GM18519 (cell line): ENCODE measurements around the gene GNB1.

Experiments
- ATAC-seq: cut with Tn5 transposase; IDR thresholded peaks from one replicate; pipeline ENCODE4 v1.9.1; 2021; ENCODE audit warnings: mild to moderate bottlenecking, moderate library complexity; ENCODE audit not compliant: unreplicated experiment, low FRiP score

Gene GNB1

DNA sequence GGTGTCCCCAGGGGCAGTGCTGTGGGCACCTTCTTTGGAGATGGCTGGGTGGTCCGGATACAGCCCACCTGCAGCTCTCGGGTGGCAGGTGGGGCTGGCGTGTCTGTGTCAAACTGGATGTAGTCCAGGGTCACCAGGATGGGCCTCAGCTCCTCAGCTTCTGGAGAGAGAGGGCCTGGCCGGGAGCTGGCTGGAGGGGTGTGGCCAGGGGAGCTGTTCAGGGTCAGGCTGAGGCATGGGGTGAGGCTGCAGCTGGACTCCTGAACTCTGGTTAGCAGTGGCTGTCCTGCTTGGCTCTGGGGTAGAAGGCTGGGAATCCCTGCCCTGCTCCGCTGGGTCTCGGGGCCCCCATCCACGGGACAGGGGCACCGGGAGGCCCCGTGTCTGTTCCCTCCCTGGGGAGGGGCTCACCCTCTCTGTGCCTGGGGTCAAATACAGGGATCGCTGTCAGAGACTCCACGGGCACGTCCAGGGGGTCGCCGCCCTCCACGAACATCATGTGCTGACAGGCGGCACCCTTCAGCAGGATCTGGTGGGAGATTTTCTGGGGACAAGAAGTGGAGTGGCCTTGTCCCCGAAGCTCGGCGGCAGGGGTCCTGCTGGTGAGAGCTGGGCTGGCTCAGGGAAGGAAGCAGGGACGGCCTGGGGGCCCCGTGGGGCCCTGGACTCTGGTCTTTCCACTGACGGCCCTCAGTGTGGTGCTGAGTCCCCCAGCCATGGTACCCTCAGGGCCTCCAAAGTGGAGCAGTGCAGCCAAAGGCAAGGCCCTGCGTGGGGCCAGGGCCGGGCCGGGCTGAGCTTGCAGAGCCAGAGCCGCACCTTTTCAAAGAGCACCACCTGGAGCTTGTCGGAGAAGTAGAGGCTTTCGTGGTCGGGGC, 32.3 kb upstream of the GNB1 start:
- no peak for ATAC-seq

- no peak for ATAC-seq
These were observed 31.7 kb upstream of the GNB1 start for GRCh38 chr1:1922702-1922955.

DNA sequence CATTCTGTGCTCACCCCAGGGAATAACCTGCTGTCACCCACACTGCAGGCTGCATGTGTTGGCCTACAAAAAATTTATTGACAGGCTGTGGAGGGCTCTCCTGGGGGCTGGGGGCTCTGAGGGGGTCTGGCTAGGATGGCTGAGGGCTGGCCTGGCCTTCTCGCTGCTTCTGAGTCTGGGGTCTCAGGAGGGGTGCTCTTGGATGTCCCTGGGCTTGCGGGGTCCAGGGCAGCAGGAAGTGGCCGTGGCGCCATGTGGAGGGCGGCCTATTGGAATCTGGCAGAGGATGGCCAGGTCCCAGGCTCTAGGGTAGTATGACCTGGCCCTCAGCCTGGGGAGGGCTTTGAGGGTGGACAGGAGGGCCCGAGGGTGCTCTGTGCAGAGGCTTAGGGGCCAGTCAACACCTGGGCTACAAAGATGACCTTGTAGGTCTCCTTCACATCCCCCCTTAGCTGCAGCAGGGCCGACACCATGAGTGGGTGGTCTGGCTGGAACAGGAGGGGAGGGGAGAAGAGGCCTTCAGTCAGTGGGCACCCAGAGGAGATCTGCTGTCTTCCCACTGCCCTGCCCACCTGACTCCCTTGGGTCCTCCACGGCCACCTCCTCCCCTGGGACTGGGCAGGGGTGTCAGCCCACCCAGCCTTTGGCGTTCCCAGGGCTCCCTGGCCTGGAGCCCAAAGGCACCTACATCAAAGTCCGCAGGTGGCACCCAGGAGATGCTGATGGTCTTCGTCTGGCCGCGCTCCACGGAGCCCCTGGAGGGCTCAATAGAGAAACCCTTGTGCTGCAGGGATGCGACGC, 31.2 kb upstream of the GNB1 start:
- no peak for ATAC-seq

DNA sequence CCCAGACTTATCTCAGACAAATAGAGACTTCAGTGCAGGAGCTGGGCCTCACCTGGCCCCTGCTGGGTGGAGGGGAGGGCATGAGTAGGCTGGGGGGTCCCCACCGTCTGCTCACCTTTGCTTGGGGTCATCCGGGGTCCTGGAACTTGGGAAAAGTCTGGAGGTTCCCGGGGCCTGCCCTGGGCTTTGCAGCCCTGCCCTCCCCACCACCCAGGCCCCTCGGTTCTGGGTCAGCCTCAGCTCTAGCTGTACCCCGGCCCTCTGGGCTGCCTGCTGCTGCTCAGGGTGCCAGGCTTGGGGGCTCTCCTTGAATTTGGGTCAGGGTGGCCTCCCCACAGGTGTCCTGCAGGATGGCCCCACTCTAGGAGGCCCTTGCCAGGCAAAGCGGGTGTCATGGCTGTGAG, 30.6 kb upstream of the GNB1 start:
- ATAC-seq = no peak

GRCh38 chr1:1920608-1921458, 29.9 kb upstream of the GNB1 start:
- ATAC-seq = no peak

DNA sequence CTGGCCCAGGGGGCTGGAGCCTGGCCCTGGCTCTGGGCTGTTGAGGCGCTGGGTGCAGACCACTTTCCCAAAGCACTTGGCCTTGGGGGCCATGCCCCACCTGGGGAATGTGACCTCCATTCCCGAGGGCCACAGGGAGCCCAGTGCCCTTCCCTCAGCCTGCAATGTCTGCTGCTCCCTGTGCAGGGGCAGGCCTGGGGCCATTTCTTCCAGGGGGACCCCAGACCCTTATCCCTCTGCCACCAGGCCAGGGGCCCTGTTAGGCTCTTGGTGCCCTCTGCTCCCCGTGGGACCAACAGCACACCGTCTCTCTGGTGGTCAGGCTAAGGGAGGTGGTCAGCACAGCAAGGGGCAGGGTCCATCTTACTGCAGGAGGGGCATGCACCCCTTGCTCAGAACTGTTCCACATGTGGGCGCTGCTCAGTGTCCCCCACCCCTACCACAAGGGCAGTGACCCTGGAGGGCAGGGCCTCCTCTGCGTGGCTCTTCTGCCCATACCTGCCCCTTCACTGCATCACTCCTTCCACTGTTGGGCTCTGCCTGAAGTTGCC, 29.2 kb upstream of the GNB1 start:
- ATAC-seq = no peak

DNA sequence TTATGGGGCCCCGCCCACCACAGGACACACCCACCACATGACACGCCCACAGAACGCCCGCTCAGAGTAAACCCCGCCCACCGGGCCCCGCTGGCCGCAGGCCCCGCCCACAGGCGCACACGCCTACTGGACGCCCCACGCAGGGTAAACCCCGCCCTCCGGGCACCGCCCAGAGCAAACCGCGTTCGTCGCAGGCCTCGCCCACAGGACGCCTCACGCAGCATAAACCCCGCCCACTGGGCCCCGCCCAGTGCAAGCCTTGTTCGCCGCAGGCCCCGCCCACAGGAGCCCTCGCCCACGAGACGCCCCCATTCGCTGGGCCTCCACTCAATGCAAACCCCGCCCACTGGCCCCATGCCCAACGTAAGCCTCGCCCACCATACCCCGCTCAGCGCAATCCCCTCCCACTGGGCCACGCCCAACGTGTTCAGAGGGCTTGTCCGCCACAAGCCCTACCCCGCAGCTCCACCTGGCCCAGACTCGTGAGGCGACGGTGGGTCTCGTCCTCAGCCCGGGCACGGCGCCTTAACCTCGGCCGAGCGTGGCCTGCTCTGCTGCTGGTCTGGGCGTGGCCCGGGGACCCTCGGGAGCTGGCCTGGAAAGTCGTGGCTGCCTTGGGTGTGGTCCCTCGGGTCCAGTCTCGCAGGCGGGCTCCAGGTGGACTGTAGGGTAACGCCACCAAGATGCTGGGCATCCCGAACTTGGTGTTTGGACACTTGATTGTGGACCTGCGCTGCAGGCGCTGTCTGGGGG, 28.6 kb upstream of the GNB1 start:
- peak; percentile 71 for ATAC-seq

DNA sequence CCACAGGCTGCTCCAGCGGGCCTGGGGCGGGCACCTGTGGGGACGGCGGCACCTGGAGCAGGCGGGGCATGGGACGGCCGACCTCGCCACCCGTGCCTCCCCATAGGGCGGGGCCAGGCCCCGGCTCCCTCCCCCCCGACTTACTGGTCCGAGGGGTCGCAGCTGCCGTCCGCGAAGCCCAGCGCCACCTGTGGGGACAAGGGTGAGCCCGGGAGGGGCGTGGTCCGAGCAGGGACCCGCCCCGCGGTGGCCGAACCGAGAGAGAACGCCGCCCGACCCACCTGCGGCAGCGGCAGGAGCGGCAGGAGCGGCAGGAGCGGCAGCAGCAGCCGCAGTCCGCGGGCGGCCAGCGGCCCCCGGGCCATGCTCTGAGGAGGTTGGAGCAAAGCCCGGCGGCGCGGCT, 28.0 kb upstream of the GNB1 start, which contains the start of gene TMEM52:
TSS of gene TMEM52 (minus strand) at position 379 of the 403 bp plus-strand sequence. CDS start at position 365, 14 bp downstream.
- ATAC-seq = peak; percentile 14

DNA sequence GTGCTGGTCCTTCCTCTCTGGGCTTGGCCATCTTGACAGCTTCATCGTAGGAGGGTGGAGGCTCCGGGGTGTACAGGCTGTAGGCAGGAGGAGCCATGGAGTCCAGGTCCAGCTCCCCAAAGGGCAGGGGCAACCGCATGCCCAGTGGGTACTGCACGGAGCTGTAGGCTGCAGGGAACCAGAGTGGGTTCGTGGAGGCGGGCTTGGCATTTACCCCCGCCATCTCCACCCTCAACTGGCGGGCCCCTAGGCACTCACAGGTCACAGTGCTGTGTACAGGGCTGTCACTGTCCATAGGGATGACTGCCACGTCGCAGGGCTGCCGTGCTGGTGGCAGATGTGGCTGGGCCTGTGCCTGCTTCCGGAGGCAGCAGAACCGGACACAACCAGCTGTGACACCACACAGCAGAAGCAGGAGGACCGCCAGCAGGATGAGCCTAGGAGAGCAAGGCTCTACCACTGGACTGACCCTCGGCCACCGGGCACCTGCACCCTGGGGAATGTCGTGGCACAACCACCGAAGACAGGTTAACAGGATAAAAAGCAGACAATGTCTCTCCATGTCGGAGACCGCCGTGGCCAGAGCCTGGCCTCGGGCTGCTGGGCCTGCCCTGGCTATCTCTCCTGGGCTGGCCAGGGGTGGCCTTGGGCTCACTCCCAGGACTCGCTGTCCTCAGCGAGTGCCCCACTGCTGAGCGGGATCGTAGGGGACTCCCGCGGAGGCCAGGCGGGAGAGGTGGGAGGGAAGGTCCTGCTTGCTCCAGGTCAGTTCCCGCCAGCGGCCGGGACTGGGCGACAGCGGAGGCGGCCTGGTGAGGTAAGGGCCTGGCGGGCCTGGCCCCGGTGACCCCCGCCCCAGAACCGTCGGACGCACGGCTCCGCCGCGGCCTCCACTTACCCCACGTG, 27.4 kb upstream of the GNB1 start:
- ATAC-seq = no peak

DNA sequence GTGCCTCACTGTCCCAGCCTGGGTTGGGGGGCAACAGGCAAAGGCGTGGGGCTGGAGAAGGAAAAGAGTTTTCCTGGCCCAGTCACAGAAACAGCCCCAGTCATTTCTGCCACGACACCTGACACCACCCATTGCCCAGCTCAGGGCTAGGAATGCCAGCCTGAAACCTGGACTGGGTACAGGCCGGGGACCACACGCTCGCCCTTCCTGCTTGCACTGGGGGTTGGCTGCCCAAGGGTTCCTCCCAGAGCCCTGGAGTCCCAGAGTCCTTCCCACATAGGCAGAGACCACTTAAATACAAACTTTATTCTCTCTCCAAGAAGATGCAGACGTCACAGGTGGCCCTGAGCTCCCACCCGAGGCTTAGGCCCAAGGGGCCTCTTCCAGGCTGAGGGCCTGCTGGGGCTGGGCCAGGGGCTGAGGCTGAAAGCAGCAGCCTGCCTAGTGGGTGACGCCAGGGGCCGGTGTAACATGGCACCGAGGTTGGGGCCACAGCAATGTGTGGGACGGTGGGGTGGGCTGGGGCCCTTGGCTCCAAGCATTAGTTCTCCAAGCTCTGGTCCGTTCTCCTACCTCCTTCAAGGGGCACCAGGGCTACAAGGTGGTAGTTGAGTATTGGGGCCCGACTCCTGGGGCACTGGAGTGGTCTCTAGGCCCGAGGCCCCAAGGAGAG, 26.6 kb upstream of the GNB1 start:
- no peak for ATAC-seq

DNA sequence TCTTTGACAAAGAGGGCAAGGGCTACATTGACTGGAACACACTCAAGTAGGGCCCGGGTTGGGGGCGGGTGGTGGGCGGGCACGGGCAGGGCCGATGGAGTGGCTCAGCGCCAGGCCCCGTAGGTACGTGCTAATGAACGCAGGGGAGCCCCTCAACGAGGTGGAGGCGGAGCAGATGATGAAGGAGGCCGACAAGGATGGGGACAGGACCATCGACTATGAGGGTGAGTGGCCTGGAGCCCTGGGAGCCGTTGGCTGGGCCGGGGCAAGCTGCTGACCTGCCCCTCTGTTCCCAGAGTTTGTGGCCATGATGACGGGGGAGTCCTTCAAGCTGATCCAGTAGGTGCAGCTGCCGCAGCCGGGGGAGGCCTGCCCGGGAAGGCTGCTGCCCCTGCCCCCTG, 26.0 kb upstream of the GNB1 start:
- no peak for ATAC-seq

GRCh38 chr1:1915911-1916840, 25.3 kb upstream of the GNB1 start:
- no peak for ATAC-seq

GRCh38 chr1:1914971-1915692, 24.2 kb upstream of the GNB1 start, which contains the start of gene CALML6:
Gene CALML6 (plus strand): TSS chr1:1915260. CDS start chr1:1915281, 21 bp downstream.
- no peak for ATAC-seq

- ATAC-seq = no peak
These were observed 23.4 kb upstream of the GNB1 start for GRCh38 chr1:1914101-1914970.

DNA sequence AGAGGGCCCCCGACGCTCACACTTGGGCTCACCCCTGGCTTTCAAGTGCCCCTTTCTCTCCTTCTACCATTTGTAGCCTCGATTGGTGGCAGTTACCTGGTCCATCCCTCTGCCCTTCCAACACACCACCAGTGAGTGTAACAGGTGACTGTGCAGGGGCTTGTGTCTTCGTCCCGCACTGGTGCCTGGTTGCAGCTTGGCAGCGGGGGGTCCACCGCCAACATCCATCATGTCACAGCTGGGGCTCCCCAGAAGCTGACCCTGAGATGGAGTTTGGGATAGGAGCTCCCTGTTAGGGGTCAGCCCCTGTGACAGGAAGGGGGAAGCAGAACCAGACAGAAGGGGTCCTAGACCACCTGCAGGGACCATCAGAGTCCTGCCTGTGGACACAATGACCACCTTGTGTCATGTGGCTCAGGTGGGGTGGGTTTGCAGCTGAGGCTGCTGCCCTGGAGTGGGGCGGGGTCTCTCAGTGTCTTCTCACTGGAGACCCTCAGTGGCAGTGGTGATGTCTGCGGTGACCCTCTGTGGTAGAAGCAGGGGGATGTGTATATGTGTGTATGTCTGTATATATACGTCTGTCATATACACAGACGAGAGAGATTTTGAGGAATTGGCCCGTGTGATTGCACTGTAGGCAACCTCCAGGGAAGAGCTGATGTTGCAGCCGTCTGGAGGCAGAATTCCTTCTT, 20.6 kb upstream of the GNB1 start:
- no peak for ATAC-seq
